Measurements from ENCODE around the gene RASSF4. TPM values are rescaled to one million over a fixed set of nuclear protein-coding genes. Genes with fewer than 3 reads are reported as not detected.

Gene RASSF4
- total and polyA plus RNA-seq, 3 experiments from 2014 or later: 0.85 to 2.8 (median 2.8) TPM

DNA sequence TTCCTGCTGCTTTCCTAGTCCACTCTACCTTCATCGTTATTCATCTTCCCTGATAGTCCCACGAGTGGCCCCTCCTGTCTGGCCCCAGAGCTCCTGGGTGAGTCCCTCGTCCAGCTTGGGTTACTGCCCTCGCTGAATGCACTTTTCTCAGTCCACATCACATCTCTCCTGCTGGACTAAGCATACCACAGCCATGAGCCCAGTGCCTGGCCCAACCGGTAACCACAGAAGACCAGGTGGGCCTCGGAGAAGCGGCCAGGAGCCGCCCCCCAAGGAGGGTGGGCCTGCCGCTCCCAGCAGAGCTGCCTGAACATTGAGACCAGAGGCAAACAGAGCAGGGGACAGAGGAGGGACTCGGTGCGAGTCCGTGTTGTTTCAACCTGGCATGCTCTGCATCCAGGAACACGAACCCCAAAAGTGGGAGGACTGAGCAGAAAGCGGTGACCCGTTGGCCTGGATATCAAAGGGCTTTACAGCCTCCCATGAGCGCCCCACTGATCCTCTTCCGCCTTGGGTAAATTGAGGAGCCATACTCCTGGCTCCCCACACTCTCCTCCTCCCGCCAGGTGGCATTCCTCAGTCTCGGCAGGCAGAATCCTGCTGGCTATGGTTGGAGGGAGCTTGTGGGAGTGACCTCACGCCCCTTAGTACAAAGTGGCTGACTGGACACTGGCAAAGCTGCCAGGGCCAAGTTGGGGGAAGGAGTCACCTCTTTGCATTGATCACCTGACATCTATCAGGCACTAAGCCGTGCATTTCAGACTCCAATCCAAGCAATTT lies 35.2 kb upstream of the RASSF4 start:
- no peaks in the 10 kb centered on the region for H3K36me3 ChIP-seq (ENCODE audit: insufficient read depth, low read length)
- Mint-ChIP-seq H3K9me3 (no peaks in the 10 kb centered on the region), H3K27ac (no peak overlapping the region), H3K4me1 (no peaks in the 10 kb centered on the region), H3K27me3 (peaks cover 0 to 7% of the 10 kb centered on the region in 2 donors), H3K4me3 (no peak overlapping the region), H3K36me3 (no peaks in the 10 kb centered on the region)
- H3K4me3 ChIP-seq (ENCODE audit: low read length): no peak overlapping the region
- no peaks in the 10 kb centered on the region for H3K9me3 ChIP-seq (ENCODE audit: low read length)
- H3K27me3 ChIP-seq (ENCODE audit: insufficient read depth, low read length, poor library complexity, severe bottlenecking): no peaks in the 10 kb centered on the region
- POLR2A ChIA-PET: no interaction called here
- DNase-seq: no peak
- CTCF ChIA-PET: no interaction called here
- H3K4me1 ChIP-seq (ENCODE audit: insufficient read depth, low read length): no peaks in the 10 kb centered on the region
- no peak overlapping the region for H3K27ac ChIP-seq (ENCODE audit: low read depth, low read length)

GRCh38 chr10:44925224-44925623 lies 34.4 kb upstream of the RASSF4 start:
- H3K27ac ChIP-seq (ENCODE audit: low read depth, low read length): no peak overlapping the region
- Mint-ChIP-seq H3K27ac (no peak overlapping the region), H3K36me3 (no peaks in the 10 kb centered on the region), H3K9me3 (no peaks in the 10 kb centered on the region), H3K27me3 (peaks cover 0 to 4% of the 10 kb centered on the region in 2 donors), H3K4me3 (no peak overlapping the region), H3K4me1 (no peaks in the 10 kb centered on the region)
- ChIA-PET CTCF (no interaction called here), POLR2A (no interaction called here)
- no peaks in the 10 kb centered on the region for H3K4me1 ChIP-seq (ENCODE audit: insufficient read depth, low read length)
- no peaks in the 10 kb centered on the region for H3K9me3 ChIP-seq (ENCODE audit: low read length)
- H3K27me3 ChIP-seq (ENCODE audit: insufficient read depth, low read length, poor library complexity, severe bottlenecking): no peaks in the 10 kb centered on the region
- no peak for DNase-seq
- no peaks in the 10 kb centered on the region for H3K36me3 ChIP-seq (ENCODE audit: insufficient read depth, low read length)
- no peak overlapping the region for H3K4me3 ChIP-seq (ENCODE audit: low read length)

- no peaks in the 10 kb centered on the region for H3K36me3 Mint-ChIP-seq
- no peaks in the 10 kb centered on the region for H3K4me1 ChIP-seq (ENCODE audit: insufficient read depth, low read length)
- H3K27ac Mint-ChIP-seq: no peak overlapping the region
- no peak overlapping the region for H3K4me3 Mint-ChIP-seq
- H3K4me3 ChIP-seq (ENCODE audit: low read length): no peak overlapping the region
- no peak for DNase-seq
- no peaks in the 10 kb centered on the region for H3K36me3 ChIP-seq (ENCODE audit: insufficient read depth, low read length)
- no peaks in the 10 kb centered on the region for H3K9me3 Mint-ChIP-seq
- H3K4me1 Mint-ChIP-seq: no peaks in the 10 kb centered on the region
- CTCF ChIA-PET: no interaction called here
- POLR2A ChIA-PET: no interaction called here
- H3K9me3 ChIP-seq (ENCODE audit: low read length): no peaks in the 10 kb centered on the region
- H3K27ac ChIP-seq (ENCODE audit: low read depth, low read length): no peak overlapping the region
- H3K27me3 ChIP-seq (ENCODE audit: insufficient read depth, low read length, poor library complexity, severe bottlenecking): no peaks in the 10 kb centered on the region
- peaks cover 0 to 3% of the 10 kb centered on the region in 2 donors for H3K27me3 Mint-ChIP-seq
Observed at GRCh38 chr10:44925811-44926750, 33.5 kb upstream of the RASSF4 start.

DNA sequence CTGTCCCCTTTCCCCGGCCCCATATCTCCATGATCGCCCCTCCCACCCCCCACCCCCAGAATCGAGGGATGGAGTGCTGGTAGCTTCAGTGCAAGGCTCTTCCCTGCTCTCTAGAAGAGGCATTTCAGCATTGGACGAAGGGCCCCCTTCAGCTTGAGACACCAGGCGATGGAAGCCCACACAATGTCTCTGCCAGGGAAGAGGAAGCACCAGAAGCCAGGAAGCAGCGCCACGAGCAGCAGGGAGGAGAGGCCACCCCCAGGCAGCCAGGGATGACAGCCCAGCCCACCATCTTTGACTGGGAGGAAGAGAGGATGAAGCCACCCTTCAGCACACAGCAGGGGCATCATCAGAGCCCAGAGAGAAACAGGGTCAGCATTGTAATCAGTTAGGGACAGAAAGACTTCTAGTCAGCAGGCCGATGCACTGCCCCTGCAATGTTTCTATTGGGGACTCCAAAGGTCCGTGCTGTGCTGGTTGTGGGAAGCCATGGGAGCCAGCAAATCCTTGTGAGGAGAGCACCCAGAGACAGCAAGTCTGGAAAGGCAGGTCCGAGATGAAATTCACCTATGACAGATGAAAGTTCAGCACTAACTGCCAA lies 32.8 kb upstream of the RASSF4 start:
- Histone ChIP-seq H3K4me1 (ENCODE audit: insufficient read depth, low read length) (no peaks in the 10 kb centered on the region), H3K4me3 (ENCODE audit: low read length) (no peak overlapping the region), H3K36me3 (ENCODE audit: insufficient read depth, low read length) (no peaks in the 10 kb centered on the region), H3K27ac (ENCODE audit: low read depth, low read length) (no peak overlapping the region), H3K9me3 (ENCODE audit: low read length) (no peaks in the 10 kb centered on the region), H3K27me3 (ENCODE audit: insufficient read depth, low read length, poor library complexity, severe bottlenecking) (no peaks in the 10 kb centered on the region)
- H3K36me3 Mint-ChIP-seq: no peaks in the 10 kb centered on the region
- H3K4me3 Mint-ChIP-seq: no peak overlapping the region
- no peak for DNase-seq
- no peak overlapping the region for H3K27ac Mint-ChIP-seq
- no peaks in the 10 kb centered on the region for H3K9me3 Mint-ChIP-seq
- ChIA-PET POLR2A (no interaction called here), CTCF (no interaction called here)
- H3K4me1 Mint-ChIP-seq: no peaks in the 10 kb centered on the region
- H3K27me3 Mint-ChIP-seq: peaks cover 0 to 3% of the 10 kb centered on the region in 2 donors

DNA sequence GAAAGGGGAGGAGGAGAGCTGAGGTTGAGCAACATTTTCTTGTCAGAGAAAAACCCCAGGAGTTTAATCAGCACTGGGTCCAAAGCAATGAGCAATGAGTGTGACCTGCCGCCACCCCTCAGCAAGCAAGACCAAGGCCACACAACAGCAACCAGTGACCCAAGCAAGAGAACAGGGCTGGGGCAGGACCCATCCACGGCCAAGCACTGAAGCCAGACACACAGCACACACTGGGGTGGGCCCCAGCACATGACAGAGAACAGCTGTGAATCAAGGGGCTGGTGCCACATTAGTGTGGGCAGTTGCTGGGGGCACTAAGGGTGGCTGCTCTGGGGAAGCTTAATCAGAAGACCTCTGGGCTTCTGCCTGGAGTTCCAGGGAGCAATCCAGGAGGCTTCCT lies 32.2 kb upstream of the RASSF4 start:
- Mint-ChIP-seq H3K36me3 (no peaks in the 10 kb centered on the region), H3K27ac (peak overlapping the region in 1 of 8 donors; percentile 35), H3K4me1 (no peaks in the 10 kb centered on the region), H3K4me3 (no peak overlapping the region), H3K9me3 (no peaks in the 10 kb centered on the region), H3K27me3 (peaks cover 0 to 3% of the 10 kb centered on the region in 2 donors)
- H3K9me3 ChIP-seq (ENCODE audit: low read length): no peaks in the 10 kb centered on the region
- no peak for DNase-seq
- ChIA-PET POLR2A (no interaction called here), CTCF (no interaction called here)
- H3K4me1 ChIP-seq (ENCODE audit: insufficient read depth, low read length): no peaks in the 10 kb centered on the region
- no peaks in the 10 kb centered on the region for H3K36me3 ChIP-seq (ENCODE audit: insufficient read depth, low read length)
- H3K27me3 ChIP-seq (ENCODE audit: insufficient read depth, low read length, poor library complexity, severe bottlenecking): no peaks in the 10 kb centered on the region
- no peak overlapping the region for H3K27ac ChIP-seq (ENCODE audit: low read depth, low read length)
- no peak overlapping the region for H3K4me3 ChIP-seq (ENCODE audit: low read length)

GRCh38 chr10:44928462-44928861 lies 31.1 kb upstream of the RASSF4 start:
- no peaks in the 10 kb centered on the region for H3K4me1 ChIP-seq (ENCODE audit: insufficient read depth, low read length)
- no peaks in the 10 kb centered on the region for H3K9me3 ChIP-seq (ENCODE audit: low read length)
- Mint-ChIP-seq H3K9me3 (no peaks in the 10 kb centered on the region), H3K4me1 (no peaks in the 10 kb centered on the region), H3K27me3 (peaks cover 0 to 3% of the 10 kb centered on the region in 2 donors), H3K27ac (no peak overlapping the region), H3K36me3 (no peaks in the 10 kb centered on the region), H3K4me3 (no peak overlapping the region)
- no peak overlapping the region for H3K27ac ChIP-seq (ENCODE audit: low read depth, low read length)
- POLR2A ChIA-PET: no interaction called here
- no peak for DNase-seq
- no peak overlapping the region for H3K4me3 ChIP-seq (ENCODE audit: low read length)
- H3K27me3 ChIP-seq (ENCODE audit: insufficient read depth, low read length, poor library complexity, severe bottlenecking): no peaks in the 10 kb centered on the region
- H3K36me3 ChIP-seq (ENCODE audit: insufficient read depth, low read length): no peaks in the 10 kb centered on the region
- CTCF ChIA-PET: no interaction called here

DNA sequence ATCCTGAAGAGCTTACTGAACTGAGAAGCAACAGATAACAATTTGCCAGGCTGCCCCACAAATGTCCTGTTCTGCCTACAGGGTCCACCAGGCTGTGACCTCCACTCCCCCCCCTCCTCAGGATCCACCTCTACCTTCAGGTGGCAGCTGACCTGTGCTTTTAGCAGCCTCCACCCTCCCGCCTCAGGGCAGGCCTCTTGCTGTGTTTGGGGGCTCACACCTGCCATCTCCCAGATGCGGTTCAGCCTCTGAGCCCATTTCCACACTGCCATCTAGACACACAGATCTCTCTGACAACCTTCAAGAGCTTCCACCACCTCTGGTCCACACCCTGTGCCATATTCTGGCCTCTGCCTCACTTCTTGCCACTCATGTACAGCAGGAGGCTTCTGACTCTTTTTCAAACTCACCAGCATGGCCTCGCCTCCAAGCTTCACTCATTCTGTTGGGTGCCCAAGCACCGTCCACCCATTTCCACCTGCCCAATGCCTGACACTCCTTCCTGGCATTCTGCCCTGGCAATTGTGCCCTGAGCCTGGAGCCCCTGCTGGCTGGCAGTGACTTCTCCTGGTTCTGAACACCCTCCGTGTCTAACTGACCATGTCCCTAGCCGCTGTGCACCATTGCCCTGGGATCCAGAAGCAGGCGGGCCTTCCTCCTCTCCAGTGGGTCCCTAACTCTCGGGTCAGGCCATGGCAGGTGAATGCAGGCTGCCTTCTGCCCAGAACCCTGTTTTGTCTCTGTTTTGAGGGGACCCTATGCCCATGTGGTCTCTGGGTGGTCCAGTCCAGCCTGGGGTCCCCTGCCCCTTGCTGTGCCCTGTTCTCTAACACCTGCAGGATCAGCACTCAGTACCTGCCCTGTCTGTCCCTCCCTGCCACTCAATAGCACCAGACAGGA lies 30.0 kb upstream of the RASSF4 start:
- H3K4me1 Mint-ChIP-seq: no peaks in the 10 kb centered on the region
- H3K36me3 Mint-ChIP-seq: no peaks in the 10 kb centered on the region
- POLR2A ChIA-PET: no interaction called here
- no peaks in the 10 kb centered on the region for H3K9me3 ChIP-seq (ENCODE audit: low read length)
- no peak overlapping the region for H3K4me3 Mint-ChIP-seq
- no peak overlapping the region for H3K4me3 ChIP-seq (ENCODE audit: low read length)
- peaks cover 0 to 3% of the 10 kb centered on the region in 2 donors for H3K27me3 Mint-ChIP-seq
- no peaks in the 10 kb centered on the region for H3K36me3 ChIP-seq (ENCODE audit: insufficient read depth, low read length)
- DNase-seq: no peak
- H3K27ac ChIP-seq (ENCODE audit: low read depth, low read length): no peak overlapping the region
- CTCF ChIA-PET: no interaction called here
- H3K9me3 Mint-ChIP-seq: no peaks in the 10 kb centered on the region
- H3K27me3 ChIP-seq (ENCODE audit: insufficient read depth, low read length, poor library complexity, severe bottlenecking): no peaks in the 10 kb centered on the region
- no peaks in the 10 kb centered on the region for H3K4me1 ChIP-seq (ENCODE audit: insufficient read depth, low read length)
- H3K27ac Mint-ChIP-seq: peak overlapping the region in 1 of 8 donors; percentile 82

All from CD8-positive, alpha-beta memory T cell (primary cell).